Adrenal gland (tissue), 5 donors: Measurements from ENCODE around the gene PSMD4.

Experiments used
- CTCF ChIP-seq, 6 experiments: fragments of 450-650 bp in 4 of 6; fragments of 200-600 bp in 2 of 6; sonication (generic) in 1 of 6; IDR thresholded peaks; 1 replicate in 5 of 6; 2 replicates in 1 of 6; pipeline versions ENCODE4 v1.5.1 to v1.8.0; 2016 to 2021; ENCODE audit warnings: antibody characterized with exemption in 6 of 6, mild to moderate bottlenecking in 2 of 6, moderate library complexity in 1 of 6
- POLR2A ChIP-seq, 2 donors: fragments of 450-650 bp; IDR thresholded peaks; one replicate each; pipeline ENCODE4 v1.6.1; 2017; ENCODE audit warnings: antibody characterized with exemption in 2 of 2, mild to moderate bottlenecking in 2 of 2, moderate library complexity in 1 of 2
- donor health status: DM: no; HTN: no; CAD: no.

DNA sequence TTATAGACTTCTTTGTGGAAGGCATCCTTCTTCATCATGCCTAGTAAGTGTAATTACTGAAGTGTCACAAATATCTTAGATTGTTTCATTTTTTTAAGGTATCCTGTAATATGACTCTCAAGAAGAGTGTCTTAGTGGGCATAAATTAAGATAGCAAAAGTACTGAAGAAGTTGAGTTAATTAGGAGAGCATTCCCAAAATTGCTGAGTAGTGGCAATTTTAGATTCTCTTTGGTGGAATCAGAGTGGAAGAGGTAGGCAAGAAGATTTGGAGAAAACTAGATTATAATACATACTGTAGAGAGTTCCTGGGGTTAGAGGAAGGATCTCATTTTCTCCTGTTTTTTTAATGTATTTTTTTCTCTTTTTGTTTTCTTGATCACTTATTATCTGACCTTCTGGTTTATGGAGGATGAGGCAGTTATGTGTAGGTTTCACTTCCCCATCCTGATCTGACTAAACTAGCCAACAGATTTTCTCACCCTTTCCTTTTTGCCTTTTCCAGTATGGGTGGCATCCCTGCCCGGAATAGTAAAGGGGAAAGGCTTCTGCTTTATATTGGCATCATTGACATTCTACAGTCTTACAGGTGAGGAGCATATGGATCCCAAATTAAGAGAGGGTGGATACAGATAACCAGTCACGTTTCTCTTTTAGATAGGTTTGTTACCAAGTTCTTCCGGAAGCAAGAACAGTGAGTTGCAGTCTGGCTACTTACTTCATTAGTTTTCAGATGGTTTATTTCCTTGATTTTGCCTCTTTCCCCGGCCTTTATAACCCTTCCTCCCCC is 16.7 kb upstream of the PSMD4 start:
- TF ChIP-seq CTCF (IDR thresholded peaks at IDR 0.05) (no peak), POLR2A (IDR thresholded peaks at IDR 0.05) (no peak)
